ENCODE results near the gene GALNT6. TPM values are rescaled to one million over a fixed set of nuclear protein-coding genes. Genes with fewer than 3 reads are reported as not detected.

Gene GALNT6
- total RNA-seq, 1 experiment from 2014 or later = 73.0 TPM

DNA sequence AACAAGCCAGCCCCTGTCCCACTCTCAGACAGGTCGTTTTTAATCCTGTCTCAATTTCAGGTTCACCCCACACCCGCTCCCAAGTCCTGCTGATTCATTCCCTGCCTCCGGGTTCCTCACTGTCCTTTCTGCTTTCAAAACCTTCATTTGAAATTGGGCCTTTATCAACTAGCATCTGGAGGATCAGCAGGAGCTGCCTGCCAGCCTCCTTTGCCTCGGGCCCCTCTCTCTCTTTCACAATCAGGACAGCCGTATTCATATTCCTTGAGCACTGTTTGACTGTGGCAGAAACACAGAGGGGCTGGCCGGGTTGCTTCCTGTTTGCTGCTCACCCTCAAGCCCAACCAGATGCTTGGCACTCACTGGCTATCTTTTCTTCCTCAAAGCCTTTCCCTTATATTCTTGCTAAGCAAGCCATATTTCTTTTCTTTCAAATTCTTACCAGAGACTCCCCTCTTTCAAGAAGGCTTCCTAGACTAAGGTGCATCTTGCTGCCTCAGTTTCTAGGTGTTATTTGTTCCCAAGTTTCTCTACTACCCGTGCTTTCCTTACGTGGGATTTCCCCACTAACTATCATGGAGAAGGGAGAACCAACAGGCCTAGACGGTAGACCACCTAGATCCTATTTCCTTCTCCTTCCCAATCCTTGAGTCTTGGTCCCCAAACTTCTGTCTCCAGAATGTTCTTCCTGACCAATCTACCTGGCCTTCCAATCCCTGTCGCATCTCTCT, 3.0 kb downstream of the GALNT6 start:
- peak overlapping the region; percentile 69 for H3K27ac ChIP-seq
- peaks cover 81% of the 10 kb centered on the region for H3K4me1 ChIP-seq (replicated peaks; ENCODE audit: insufficient read depth)

DNA sequence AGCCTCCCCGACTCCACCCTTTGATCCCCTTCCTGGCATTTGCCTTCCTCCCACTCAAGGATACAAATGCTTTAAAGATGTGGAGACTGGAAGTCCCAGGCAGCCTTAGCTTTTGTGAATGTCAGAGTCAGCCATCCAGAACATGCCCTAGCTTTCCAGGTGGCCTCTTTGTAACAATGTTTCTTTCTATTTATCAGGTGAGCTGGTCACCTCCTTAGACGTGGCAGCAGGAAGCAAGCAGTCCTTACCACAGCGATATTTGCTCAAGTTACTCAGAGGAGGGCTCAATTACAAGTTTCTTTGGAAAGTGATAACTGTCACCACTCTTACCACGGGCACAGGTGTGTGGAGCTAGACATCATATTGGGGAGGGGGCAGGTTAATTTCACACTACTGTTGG, 4.9 kb downstream of the GALNT6 start:
- Histone ChIP-seq H4K20me1 (ENCODE audit: insufficient read depth) (no peaks in the 10 kb centered on the region), H3K9me2 (ENCODE audit: insufficient read depth) (no peaks in the 10 kb centered on the region), H3K4me3 (no peak overlapping the region; the same call in 1 of the 2 replicates), H2AFZ (no peak overlapping the region), H3K4me2 (peak overlapping the region; percentile 86), H3F3A (ENCODE audit: insufficient read depth, low read depth) (peaks cover 64% of the 10 kb centered on the region), H3K4me1 (replicated peaks; ENCODE audit: insufficient read depth) (peaks cover 84% of the 10 kb centered on the region), H3K27me3 (ENCODE audit: insufficient read depth, low read depth) (no peaks in the 10 kb centered on the region), H3K27ac (peak overlapping the region; percentile 43), H3K79me2 (ENCODE audit: low read depth) (peaks cover 40% of the 10 kb centered on the region), H3K36me3 (ENCODE audit: low read depth) (peaks cover 24% of the 10 kb centered on the region), H3K9me3 (ENCODE audit: insufficient read depth, low read depth) (no peaks in the 10 kb centered on the region)
- ChIA-PET POLR2A (ENCODE audit: unreplicated experiment) (interaction anchor here (0.6 to 1.0 kb wide), 2 partner anchors 15 to 293 kb away, joined by 5 read pairs; no protein-coding TSS in a partner anchor), CTCF (interaction anchor here (0.9 kb wide), 1 partner anchor 15 kb away, joined by 5 read pairs; no protein-coding TSS in a partner anchor)
- TF ChIP-seq, protein P1, sequence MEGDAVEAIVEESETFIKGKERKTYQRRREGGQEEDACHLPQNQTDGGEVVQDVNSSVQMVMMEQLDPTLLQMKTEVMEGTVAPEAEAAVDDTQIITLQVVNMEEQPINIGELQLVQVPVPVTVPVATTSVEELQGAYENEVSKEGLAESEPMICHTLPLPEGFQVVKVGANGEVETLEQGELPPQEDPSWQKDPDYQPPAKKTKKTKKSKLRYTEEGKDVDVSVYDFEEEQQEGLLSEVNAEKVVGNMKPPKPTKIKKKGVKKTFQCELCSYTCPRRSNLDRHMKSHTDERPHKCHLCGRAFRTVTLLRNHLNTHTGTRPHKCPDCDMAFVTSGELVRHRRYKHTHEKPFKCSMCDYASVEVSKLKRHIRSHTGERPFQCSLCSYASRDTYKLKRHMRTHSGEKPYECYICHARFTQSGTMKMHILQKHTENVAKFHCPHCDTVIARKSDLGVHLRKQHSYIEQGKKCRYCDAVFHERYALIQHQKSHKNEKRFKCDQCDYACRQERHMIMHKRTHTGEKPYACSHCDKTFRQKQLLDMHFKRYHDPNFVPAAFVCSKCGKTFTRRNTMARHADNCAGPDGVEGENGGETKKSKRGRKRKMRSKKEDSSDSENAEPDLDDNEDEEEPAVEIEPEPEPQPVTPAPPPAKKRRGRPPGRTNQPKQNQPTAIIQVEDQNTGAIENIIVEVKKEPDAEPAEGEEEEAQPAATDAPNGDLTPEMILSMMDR (conservative IDR thresholded peaks at IDR 0.05) = no peak
- no peak for TF ChIP-seq EZH2 (IDR thresholded peaks at IDR 0.05; ENCODE audit: low read depth)
- no TSS peak for BruUV-seq (replicated peaks)
- DNase-seq = peak; percentile 39 to 89
- intact Hi-C loops (cut with micrococcal nuclease; ENCODE audit: unreplicated experiment) = no loop called here

More for the DNA sequence above, 3.0 kb downstream of the GALNT6 start:
- Histone ChIP-seq H3K4me2 (peak overlapping the region; percentile 86), H3K9me3 (ENCODE audit: insufficient read depth, low read depth) (no peaks in the 10 kb centered on the region), H3K79me2 (ENCODE audit: low read depth) (peaks cover 49% of the 10 kb centered on the region), H2AFZ (no peak overlapping the region), H4K20me1 (ENCODE audit: insufficient read depth) (no peaks in the 10 kb centered on the region), H3F3A (ENCODE audit: insufficient read depth, low read depth) (peaks cover 64% of the 10 kb centered on the region), H3K9me2 (ENCODE audit: insufficient read depth) (no peaks in the 10 kb centered on the region), H3K4me3 (peak overlapping the region; percentile 38; the same call in 1 of the 2 replicates), H3K36me3 (ENCODE audit: low read depth) (peaks cover 5% of the 10 kb centered on the region; the same call in 1 of the 2 replicates), H3K27me3 (ENCODE audit: insufficient read depth, low read depth) (no peaks in the 10 kb centered on the region)
- no TSS peak for BruUV-seq (replicated peaks)
- TF ChIP-seq, protein P1 (conservative IDR thresholded peaks at IDR 0.05) = no peak
- TF ChIP-seq EZH2 (IDR thresholded peaks at IDR 0.05; ENCODE audit: low read depth) = no peak
- intact Hi-C loops (cut with micrococcal nuclease; ENCODE audit: unreplicated experiment) = loop anchor here (2.0 kb wide), 1 partner anchor 17 kb away; no protein-coding TSS in a partner anchor
- POLR2A ChIA-PET (ENCODE audit: unreplicated experiment) = interaction anchor here (0.7 kb wide), 1 partner anchor 17 kb away, joined by 6 read pairs; no protein-coding TSS in a partner anchor
- DNase-seq = peak; percentile 68 to 90
- CTCF ChIA-PET = interaction anchor here (0.7 kb wide), 1 partner anchor 1318 kb away, joined by 10 read pairs; no protein-coding TSS in a partner anchor

DNA sequence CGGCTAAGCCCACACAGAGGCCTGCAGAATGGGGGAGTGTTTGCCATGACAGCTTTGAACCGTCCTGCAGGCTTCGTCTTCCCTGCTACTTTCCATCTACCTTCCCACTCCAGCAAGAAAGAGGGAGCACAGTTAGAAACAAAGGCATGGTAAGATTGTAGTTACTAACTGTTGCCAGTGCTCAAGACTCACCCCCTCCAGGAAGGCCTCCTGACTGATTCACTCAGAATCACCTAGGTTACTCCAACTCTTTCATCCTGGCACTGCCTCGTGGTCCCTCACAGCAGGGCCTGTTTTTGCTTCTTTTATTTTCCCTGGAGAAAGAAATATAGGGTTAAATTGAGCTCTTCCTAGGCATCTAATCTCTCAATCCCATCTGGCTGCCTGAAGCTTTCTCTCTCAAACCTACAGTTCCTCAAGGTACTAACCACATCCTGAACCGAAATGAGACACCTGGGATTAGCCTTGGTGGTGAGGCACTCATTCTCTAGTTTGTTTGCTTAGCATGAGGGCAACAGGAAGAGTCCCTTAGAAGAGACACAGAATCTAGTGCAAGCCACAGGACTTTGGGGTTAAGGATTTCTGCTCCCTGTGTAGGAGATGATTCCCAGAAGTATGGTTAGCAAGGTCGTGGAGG, 7.8 kb downstream of the GALNT6 start:
- Histone ChIP-seq H3K79me2 (ENCODE audit: low read depth) (peaks cover 18% of the 10 kb centered on the region), H3K27me3 (ENCODE audit: insufficient read depth, low read depth) (no peaks in the 10 kb centered on the region), H4K20me1 (ENCODE audit: insufficient read depth) (no peaks in the 10 kb centered on the region), H3K27ac (peak overlapping the region; percentile 52), H3K4me3 (no peak overlapping the region), H3K36me3 (ENCODE audit: low read depth) (peaks cover 43% of the 10 kb centered on the region), H3K4me2 (peak overlapping the region; percentile 45), H2AFZ (no peak overlapping the region), H3K4me1 (replicated peaks; ENCODE audit: insufficient read depth) (peaks cover 59% of the 10 kb centered on the region), H3K9me3 (ENCODE audit: insufficient read depth, low read depth) (no peaks in the 10 kb centered on the region), H3F3A (ENCODE audit: insufficient read depth, low read depth) (peaks cover 47% of the 10 kb centered on the region), H3K9me2 (ENCODE audit: insufficient read depth) (no peaks in the 10 kb centered on the region)
- ChIA-PET POLR2A (ENCODE audit: unreplicated experiment) (interaction anchor here (0.5 to 0.9 kb wide), 3 partner anchors 11 to 144 kb away, joined by 5 to 6 read pairs (median 6); no protein-coding TSS in a partner anchor), CTCF (interaction anchor here (0.6 kb wide), 1 partner anchor 56 kb away, joined by 11 read pairs; no protein-coding TSS in a partner anchor)
- intact Hi-C loops (cut with micrococcal nuclease; ENCODE audit: unreplicated experiment) = no loop called here
- TF ChIP-seq EZH2 (IDR thresholded peaks at IDR 0.05; ENCODE audit: low read depth) = no peak
- TF ChIP-seq, protein P1 (conservative IDR thresholded peaks at IDR 0.05) = no peak
- BruUV-seq (replicated peaks) = no TSS peak
- peak; percentile 28 to 89 for DNase-seq

Data from PC-9 (cell line).